CD4-positive, alpha-beta T cell treated with Interleukin-6 for 4 hours (primary cell): ENCODE measurements around the gene MYMK.

Source experiments
- DNase-seq: peaks from one replicate; pipeline ENCODE4 v3.0.0-alpha.2; 2020; ENCODE audit warnings: mixed read lengths

The MYMK gene

GRCh38 chr9:133533857-133534256 lies 9.1 kb upstream of the MYMK start:
- no peak for DNase-seq

DNA sequence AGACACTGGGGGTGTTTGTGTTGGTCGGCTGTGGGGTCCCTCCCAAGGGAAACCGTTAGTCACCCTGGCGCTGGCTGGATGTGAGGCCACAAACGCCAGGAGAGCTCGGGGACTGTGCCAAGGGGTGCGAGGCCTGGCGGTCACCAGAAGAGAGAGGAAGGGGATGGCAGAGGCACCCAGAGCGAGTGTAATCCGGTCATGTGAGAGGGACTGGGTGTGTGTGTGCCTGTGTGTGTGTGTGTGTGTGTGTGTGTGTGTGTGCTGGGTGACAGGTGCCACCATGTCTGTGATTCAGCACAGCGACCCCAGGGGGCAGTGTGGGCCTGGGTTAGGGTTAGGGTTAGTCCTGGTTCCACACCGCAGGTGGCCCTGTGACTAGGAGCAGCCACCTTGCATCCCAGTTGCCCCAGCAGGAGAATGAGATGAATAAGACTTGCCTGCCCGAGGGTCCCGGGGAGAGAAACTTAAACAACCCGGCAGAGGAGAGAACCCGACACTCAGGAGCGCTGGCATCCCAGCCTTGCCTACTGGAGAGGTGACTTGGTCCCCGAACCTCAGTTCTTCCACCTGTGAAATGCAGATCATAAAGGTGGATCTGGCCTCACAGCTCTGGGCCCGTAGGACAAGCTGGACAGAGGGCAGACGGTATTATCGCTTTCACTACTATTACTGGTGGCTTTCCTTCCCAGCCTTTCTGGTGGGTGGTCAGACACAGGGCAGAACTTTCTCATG lies 8.3 kb upstream of the MYMK start:
- DNase-seq: peak; percentile 78

- no peak for DNase-seq
Observed at GRCh38 chr9:133531293-133531692, 6.5 kb upstream of the MYMK start.

- DNase-seq: no peak
Observed at GRCh38 chr9:133529874-133530273, 5.1 kb upstream of the MYMK start.

GRCh38 chr9:133529457-133529856 lies 4.7 kb upstream of the MYMK start:
- DNase-seq: no peak

DNA sequence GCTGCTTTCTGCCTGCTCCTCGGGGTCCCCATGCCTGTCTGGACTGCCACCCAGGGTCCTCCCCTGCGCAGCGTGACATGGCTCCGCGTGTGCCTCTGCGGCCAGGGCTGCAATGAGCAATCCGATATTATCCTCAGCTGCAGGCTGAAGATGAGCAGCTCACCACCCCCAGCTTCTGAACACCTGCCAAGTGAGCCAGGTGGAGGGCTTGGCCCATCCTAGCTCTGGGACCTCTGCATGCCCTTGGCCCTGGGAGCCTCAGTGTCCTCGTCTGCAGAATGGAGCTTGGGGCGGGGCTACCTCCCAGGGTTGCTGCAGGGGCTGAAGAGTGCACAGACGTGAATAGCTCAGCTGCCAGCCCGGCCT lies 4.1 kb upstream of the MYMK start:
- DNase-seq: no peak

GRCh38 chr9:133528001-133528875 lies 3.5 kb upstream of the MYMK start:
- no peak for DNase-seq

- DNase-seq: no peak
Observed at GRCh38 chr9:133527444-133527920, 2.7 kb upstream of the MYMK start.

GRCh38 chr9:133526721-133527321 lies 2.1 kb upstream of the MYMK start:
- peak; percentile 17 for DNase-seq

- DNase-seq: no peak
Observed at GRCh38 chr9:133525677-133526076, 918 bp upstream of the MYMK start.

GRCh38 chr9:133524146-133524545 lies 613 bp downstream of the MYMK start:
- no peak for DNase-seq

DNA sequence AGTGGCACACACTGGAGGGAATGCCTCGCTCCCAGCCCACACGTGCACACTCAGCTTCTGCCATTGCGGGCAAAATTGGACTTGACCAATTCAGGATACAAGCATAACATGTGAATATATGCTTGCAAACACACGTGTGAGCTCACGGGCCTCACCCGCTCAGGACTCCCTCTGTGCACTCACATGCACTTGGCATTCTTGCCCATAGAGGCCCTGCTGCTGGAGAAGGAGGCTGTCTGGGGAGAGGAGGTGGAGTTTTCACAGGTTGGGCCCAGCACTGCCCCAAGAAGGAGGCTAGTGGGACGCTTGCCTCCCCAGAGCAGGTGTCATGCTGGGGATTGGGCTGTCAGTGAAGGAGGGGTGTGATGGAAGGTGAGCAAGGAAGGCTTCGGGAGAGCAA lies 1.7 kb downstream of the MYMK start:
- DNase-seq: no peak

DNA sequence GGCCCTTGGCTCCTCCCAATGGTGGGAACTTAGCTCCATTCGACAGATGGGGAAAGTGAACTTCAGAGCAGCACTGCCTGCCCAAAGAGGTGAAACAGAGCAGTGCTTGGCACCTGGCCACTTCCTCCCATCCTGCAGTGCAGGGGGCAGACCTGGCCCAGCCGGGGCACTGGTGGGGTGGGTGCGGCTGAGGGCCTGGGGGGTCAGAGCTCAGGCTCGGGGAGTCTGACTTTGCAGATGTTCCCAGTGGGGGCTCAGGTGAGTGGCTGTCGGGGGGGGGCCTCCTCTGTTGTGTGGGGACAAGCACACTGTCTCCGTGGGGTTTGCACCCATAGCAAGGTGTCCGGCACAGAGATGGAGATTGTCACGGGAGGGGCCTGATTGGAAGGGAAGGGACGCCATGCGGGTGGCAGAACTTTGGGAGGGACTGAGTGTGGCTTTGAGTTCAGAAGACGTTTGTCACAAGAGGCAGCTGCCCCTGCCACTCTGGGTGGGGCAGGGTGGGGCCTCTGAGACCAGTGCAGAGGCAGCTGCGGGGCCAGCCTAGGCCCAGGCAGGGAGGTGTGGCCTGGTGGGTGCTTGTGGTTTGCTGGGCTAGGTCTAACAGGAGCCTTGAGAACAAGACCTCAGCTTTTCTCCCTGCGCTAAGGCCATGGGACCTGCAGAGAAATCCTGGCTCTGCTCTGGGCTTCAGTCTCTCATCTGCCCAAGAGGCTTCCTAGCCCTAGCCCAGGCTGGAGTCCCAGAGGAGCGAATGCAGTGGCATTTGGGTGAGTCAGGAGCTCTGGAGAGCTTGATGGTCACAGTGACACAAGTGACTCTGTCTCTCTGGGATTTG lies 2.5 kb downstream of the MYMK start:
- DNase-seq: no peak

GRCh38 chr9:133521122-133522072 lies 3.4 kb downstream of the MYMK start:
- no peak for DNase-seq

DNA sequence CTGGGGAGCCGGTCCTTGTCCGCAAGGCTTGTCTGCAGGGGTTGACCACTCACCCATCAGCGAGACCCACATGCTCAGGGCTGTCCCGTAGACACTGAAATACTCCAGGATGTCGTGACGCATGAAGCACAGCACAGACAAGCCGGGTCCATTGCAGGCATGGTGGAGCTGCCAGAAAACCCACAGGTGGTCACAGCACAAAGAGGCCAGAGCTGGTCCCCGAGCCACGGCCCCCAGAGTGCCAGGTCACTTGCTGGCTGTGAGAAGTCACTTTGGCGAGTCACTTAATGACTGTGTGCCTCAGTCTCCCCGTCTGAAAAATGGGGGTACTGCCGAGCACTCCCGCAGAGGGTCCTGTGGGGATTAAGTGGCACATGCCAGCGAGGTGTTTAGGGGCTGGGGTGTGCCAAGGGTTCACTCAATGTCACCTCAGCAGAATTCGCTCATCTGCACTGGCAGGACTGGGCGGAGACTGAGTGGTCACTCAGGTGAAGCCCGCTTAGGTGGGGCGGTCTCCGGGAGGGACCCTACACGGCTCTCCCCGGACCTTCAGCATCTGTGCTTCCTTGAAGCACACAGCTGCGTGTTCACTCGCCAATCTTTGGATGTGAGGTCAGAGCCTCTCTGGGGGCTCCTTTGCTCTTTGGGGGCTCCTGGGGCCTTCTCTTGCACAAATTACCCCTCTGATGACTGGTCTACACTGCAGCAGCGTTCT lies 4.5 kb downstream of the MYMK start:
- DNase-seq: no peak

GRCh38 chr9:133519693-133520092 lies 5.1 kb downstream of the MYMK start:
- no peak for DNase-seq

GRCh38 chr9:133518706-133519449 lies 5.9 kb downstream of the MYMK start:
- DNase-seq: no peak

DNA sequence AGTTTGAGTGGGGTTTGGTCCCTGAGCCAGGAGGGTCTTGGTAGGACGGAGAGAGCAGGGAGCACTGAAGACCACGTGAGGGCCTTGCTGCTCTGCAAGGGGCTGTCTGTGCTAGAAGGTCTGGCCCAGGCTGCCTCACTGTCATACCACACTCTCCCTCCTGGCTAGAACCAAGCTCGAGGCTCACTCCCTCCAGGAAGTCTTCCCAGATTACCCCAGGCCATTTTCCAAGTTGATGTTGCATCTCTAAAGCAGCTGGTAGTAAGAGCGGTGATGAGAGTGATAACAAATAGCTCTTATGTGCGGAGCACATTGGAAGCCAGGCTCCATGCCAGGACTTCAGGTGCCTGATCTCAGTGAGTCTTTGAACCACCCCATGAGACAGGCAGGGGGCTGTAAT lies 6.6 kb downstream of the MYMK start:
- no peak for DNase-seq

GRCh38 chr9:133517711-133518110 lies 7.0 kb downstream of the MYMK start:
- no peak for DNase-seq

GRCh38 chr9:133516961-133517350 lies 7.8 kb downstream of the MYMK start:
- DNase-seq: no peak
